ENCODE results near the gene SCGB1D1.

SCGB1D1 gene

DNA sequence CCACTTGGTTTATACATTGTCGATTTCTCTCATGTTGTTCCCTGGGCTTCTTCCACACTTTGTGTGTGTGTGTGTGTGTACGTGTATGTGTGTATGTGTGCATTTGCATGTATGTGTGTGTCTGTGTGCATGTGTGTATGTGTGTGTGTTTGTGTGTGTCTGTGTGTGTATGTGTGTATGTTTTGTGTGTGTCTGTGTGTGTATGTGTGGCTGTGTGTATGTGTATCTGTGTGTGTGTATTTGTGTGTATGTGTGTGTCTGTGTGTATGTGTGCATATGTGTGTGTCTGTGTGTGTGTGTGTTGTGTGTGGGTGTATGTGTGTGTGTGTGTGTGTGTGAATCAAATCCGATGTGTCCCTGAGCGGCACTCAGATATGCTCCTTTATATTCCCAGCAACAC is 47.5 kb downstream of the SCGB1D1 start:
- no peak for DNase-seq

DNA sequence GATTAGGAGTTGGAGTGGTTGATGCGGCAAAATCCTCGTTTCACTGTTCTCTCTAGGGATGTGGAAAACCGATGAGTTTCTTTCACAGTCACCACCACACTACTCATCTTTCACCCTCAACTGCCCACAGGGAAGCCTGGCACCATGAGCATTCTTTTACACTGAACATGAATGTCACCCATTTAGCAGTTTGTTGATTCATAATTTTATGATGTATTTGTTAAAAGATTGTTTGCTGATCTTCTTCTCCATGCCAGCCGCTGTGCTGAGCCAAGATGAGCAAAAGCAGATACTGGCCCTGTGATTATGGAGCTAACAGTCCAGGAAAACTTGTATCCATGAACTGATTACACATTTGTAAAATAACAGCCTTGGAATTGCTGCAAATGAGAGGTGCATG is 48.1 kb downstream of the SCGB1D1 start:
- DNase-seq: no peak

DNA sequence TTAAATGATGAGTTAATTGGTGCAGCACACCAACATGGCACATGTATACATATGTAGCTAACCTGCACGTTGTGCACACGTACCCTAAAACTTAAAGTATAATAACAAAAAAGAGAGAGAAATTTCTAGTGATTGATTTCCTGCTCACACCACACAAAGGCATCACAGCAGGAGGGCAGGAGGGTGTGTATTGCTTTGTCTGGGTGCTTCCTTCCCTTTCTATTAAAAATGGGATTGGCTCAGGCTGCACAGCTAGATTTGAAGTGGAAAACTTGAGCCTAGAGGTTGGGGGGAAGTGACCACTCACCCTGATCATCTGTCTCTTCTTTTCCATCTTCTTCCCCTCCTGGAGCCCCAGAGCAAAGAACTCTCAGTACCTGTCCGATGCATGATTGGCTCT is 51.1 kb downstream of the SCGB1D1 start:
- no peak for DNase-seq

DNA sequence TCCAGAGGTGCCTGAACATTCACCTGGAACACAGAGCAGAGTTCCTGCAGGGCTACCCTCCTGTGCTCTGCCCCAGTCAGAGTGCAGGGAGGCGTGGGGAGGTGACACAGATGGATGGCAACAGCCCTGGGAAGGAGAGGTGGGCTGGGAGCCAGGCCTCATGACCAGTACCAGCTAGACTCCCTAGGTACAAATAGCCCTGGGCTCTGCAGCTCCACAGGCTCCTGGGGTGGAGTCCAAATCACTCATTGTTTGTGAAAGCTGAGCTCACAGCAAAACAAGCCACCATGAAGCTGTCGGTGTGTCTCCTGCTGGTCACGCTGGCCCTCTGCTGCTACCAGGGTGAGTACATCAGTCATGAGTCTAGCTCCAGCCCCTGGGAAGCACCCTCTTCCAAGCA is 52.0 kb downstream of the SCGB1D1 start, which contains the start of gene SCGB1D2:
Gene SCGB1D2 (plus strand): TSS at position 219 of the 400 bp plus-strand sequence. CDS start 69 bp downstream, at position 288.
- DNase-seq: no peak

All from fibroblast of skin of right quadriceps (primary cell).